Uterus (tissue), 2 donors: Measurements from ENCODE around the gene SPESP1.

ENCODE experiments used
- CTCF ChIP-seq, 4 experiments: fragments of 200-600 bp in 2 of 4; fragments of 450-650 bp in 2 of 4; sonication (generic) in 2 of 4; IDR thresholded peaks; one replicate each; pipeline ENCODE4 v1.5.1; 2016 to 2019; ENCODE audit warnings: antibody characterized with exemption in 4 of 4, mild to moderate bottlenecking in 2 of 4, moderate library complexity in 1 of 4
- POLR2A ChIP-seq, 2 donors: fragments of 450-650 bp; IDR thresholded peaks; one replicate each; pipeline ENCODE4 v1.6.1; 2016; ENCODE audit warnings: antibody characterized with exemption in 2 of 2, mild to moderate bottlenecking in 1 of 2, moderate library complexity in 1 of 2

GRCh38 chr15:68982976-68983563, 52.7 kb downstream of the SPESP1 start:
- TF ChIP-seq CTCF (IDR thresholded peaks at IDR 0.05), result no peak
- TF ChIP-seq POLR2A (IDR thresholded peaks at IDR 0.05), result no peak
